OCI-LY3 (cell line): ENCODE data around the gene AHNAK.

ENCODE experiments used
- CTCF ChIP-seq: fragments of 200-600, 300-600 bp; sonication (generic); IDR thresholded peaks from 2 replicates; pipeline ENCODE4 v1.5.1; 2014; ENCODE audit warnings: antibody characterized with exemption, low read length, low read depth
- EZH2phosphoT487 ChIP-seq: fragments of 200-600 bp; shearing (Covaris generic); IDR thresholded peaks from 2 replicates; pipeline ENCODE4 v1.6.1; 2018; ENCODE audit warnings: antibody characterized with exemption, mixed run types, low read depth

- no peak for TF ChIP-seq CTCF
- TF ChIP-seq EZH2phosphoT487: no peak
Observed at GRCh38 chr11:62404901-62405300, 141.7 kb downstream of the AHNAK start.
